ENCODE measurements around the gene EMC8.

GRCh38 chr16:85780281-85780680 is 19.1 kb downstream of the EMC8 start:
- TF ChIP-seq EZH2 (IDR thresholded peaks at IDR 0.05; ENCODE audit: borderline replicate concordance, low read depth, low read length, poor library complexity, severe bottlenecking), result no peak
- no peak for TF ChIP-seq CTCF (conservative IDR thresholded peaks at IDR 0.05; ENCODE audit: low read depth, low read length)
